Measurements from ENCODE around the gene TGFA.

Gene TGFA

DNA sequence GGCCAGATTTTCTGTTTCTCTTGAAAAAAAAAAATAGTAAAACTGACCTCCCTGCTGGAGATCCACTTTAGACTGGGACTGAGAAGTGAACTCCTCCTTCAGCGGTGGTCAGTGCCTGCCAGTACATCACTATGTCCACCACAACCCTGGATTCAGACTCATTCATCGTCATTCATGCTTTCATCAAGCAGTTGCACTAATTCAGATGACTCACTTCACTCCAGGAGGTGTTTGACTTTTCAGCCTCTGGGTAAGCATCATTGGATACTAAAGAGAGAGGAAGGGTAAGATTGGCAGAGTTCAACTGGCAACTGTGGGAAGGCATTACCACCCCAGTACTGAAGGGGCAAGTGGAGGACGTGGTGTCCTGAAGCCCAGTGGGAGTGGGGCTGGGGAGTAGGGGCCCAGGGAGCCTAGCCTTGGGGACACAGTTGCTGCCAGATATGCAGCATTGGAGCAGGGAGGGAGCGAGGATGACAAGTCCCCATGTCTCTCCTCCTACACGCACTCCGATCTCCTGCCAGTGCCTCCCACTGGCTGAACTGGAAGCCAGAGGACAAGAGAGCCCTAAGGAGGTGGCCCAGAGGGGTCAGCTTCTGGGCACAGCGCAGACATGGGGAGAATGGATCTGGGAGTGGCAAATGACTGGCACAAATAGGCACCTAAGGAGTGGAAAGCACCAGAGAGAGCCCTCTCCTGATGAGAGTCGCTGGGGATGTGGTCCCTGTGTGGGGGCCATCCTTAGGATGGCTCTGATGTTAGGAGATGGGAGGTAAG, 111.1 kb downstream of the TGFA start:
- Histone ChIP-seq H3K4me1 (ENCODE audit: control insufficient read depth in 1 of 2, insufficient read depth in 2 of 2, low read length in 2 of 2) (no peaks in the 10 kb centered on the region), H4K91ac (ENCODE audit: low read depth, low read length) (no peak overlapping the region), H3K36me3 (ENCODE audit: control insufficient read depth in 1 of 2, insufficient read depth in 2 of 2, low read length in 2 of 2) (no peaks in the 10 kb centered on the region), H2BK120ac (ENCODE audit: insufficient read depth, low read length, poor library complexity) (no peak overlapping the region), H3K4me2 (ENCODE audit: low read length) (no peak overlapping the region), H3K27ac (ENCODE audit: low read depth, low read length) (no peak overlapping the region), H3K27me3 (ENCODE audit: insufficient read depth, low read length) (no peaks in the 10 kb centered on the region), H3K79me2 (ENCODE audit: control insufficient read depth, insufficient read depth, low read length, poor library complexity) (no peaks in the 10 kb centered on the region), H2AFZ (ENCODE audit: insufficient read depth, low read length, poor library complexity) (no peak overlapping the region), H3K4me3 (ENCODE audit: low read depth, low read length) (no peak overlapping the region), H3K9ac (ENCODE audit: low read length) (no peak overlapping the region), H3K9me3 (ENCODE audit: insufficient read depth, low read depth, low read length) (no peaks in the 10 kb centered on the region), H2AK5ac (ENCODE audit: low read length) (no peak overlapping the region), H4K12ac (ENCODE audit: low read depth, low read length) (no peak overlapping the region), H2BK12ac (ENCODE audit: low read length) (no peak overlapping the region), H2BK5ac (ENCODE audit: low read depth, low read length, poor library complexity) (no peak overlapping the region), H3K4ac (ENCODE audit: low read depth, low read length) (no peak overlapping the region), H3K79me1 (ENCODE audit: low read length) (no peaks in the 10 kb centered on the region), H4K8ac (ENCODE audit: low read depth, low read length) (no peak overlapping the region), H3K14ac (ENCODE audit: low read length) (no peak overlapping the region), H3K18ac (ENCODE audit: low read length) (no peak overlapping the region), H3K23ac (ENCODE audit: low read length) (no peak overlapping the region)
- DNase-seq: no peak
- WGBS (ENCODE audit: extremely low coverage, insufficient coverage, insufficient read length): no CpG with 5 or more reads among the region's 8 CpGs

DNA sequence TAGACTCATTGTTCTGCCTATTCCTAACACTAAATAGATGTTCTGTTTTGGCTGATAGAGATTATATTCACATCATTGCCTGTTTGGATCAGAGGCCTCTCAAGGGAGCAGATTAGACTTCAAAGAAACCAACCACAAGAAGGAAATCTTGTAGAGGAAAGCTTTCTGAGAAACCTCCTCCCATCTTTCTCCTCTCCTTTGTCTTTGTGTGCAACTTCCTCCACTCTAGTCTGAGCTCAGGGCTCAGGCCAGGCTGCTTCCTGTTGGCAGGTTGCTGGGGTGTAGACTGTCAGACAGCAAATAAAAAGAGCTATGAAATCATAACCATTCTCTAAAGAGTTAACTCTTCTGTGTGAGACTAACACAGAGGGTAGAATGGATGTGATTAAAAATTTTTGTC, 113.0 kb downstream of the TGFA start:
- Histone ChIP-seq H4K91ac (ENCODE audit: low read depth, low read length) (no peak overlapping the region), H3K27me3 (ENCODE audit: insufficient read depth, low read length) (no peaks in the 10 kb centered on the region), H3K79me1 (ENCODE audit: low read length) (no peaks in the 10 kb centered on the region), H3K4me3 (ENCODE audit: low read depth, low read length) (no peak overlapping the region), H3K14ac (ENCODE audit: low read length) (no peak overlapping the region), H4K8ac (ENCODE audit: low read depth, low read length) (no peak overlapping the region), H3K4ac (ENCODE audit: low read depth, low read length) (no peak overlapping the region), H3K27ac (ENCODE audit: low read depth, low read length) (no peak overlapping the region), H3K4me2 (ENCODE audit: low read length) (no peak overlapping the region), H3K9me3 (ENCODE audit: insufficient read depth, low read depth, low read length) (no peaks in the 10 kb centered on the region), H2BK5ac (ENCODE audit: low read depth, low read length, poor library complexity) (no peak overlapping the region), H3K4me1 (ENCODE audit: control insufficient read depth in 1 of 2, insufficient read depth in 2 of 2, low read length in 2 of 2) (no peaks in the 10 kb centered on the region), H3K18ac (ENCODE audit: low read length) (no peak overlapping the region), H2BK120ac (ENCODE audit: insufficient read depth, low read length, poor library complexity) (no peak overlapping the region), H3K36me3 (ENCODE audit: control insufficient read depth in 1 of 2, insufficient read depth in 2 of 2, low read length in 2 of 2) (no peaks in the 10 kb centered on the region), H4K12ac (ENCODE audit: low read depth, low read length) (no peak overlapping the region), H3K79me2 (ENCODE audit: control insufficient read depth, insufficient read depth, low read length, poor library complexity) (no peaks in the 10 kb centered on the region), H2AFZ (ENCODE audit: insufficient read depth, low read length, poor library complexity) (no peak overlapping the region), H3K23ac (ENCODE audit: low read length) (no peak overlapping the region), H2AK5ac (ENCODE audit: low read length) (no peak overlapping the region), H3K9ac (ENCODE audit: low read length) (no peak overlapping the region), H2BK12ac (ENCODE audit: low read length) (no peak overlapping the region)
- no peak for DNase-seq

DNA sequence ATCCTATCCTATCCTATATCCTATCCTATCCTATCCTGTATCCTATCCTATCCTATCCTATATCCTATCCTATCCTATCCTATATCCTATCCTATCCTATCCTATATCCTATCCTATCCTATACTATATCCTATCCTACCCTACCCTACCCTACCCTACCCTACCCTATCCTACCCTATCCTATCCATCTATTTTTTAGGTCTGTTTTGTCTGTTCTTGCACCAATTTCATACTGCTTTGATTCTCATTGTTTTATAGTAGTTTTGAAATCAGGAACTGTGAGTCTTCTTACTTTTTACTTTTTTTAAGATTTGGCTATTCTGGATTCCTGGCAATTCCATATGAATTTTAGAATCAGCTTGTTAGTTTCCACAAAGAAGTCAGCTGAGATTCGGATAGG, 118.5 kb downstream of the TGFA start:
- no peak overlapping the region for H3K4me2 ChIP-seq (ENCODE audit: low read length)
- H3K14ac ChIP-seq (ENCODE audit: low read length): no peak overlapping the region
- WGBS (ENCODE audit: extremely low coverage, insufficient coverage, insufficient read length): no CpG with 5 or more reads among the region's 1 CpG
- no peak overlapping the region for H4K8ac ChIP-seq (ENCODE audit: low read depth, low read length)
- H3K27me3 ChIP-seq (ENCODE audit: insufficient read depth, low read length): no peaks in the 10 kb centered on the region
- no peak overlapping the region for H3K9ac ChIP-seq (ENCODE audit: low read length)
- no peak overlapping the region for H4K91ac ChIP-seq (ENCODE audit: low read depth, low read length)
- no peak overlapping the region for H2AFZ ChIP-seq (ENCODE audit: insufficient read depth, low read length, poor library complexity)
- no peak for DNase-seq
- no peaks in the 10 kb centered on the region for H3K36me3 ChIP-seq (ENCODE audit: control insufficient read depth in 1 of 2, insufficient read depth in 2 of 2, low read length in 2 of 2)
- H3K4ac ChIP-seq (ENCODE audit: low read depth, low read length): no peak overlapping the region
- H3K27ac ChIP-seq (ENCODE audit: low read depth, low read length): no peak overlapping the region
- no peaks in the 10 kb centered on the region for H3K4me1 ChIP-seq (ENCODE audit: control insufficient read depth in 1 of 2, insufficient read depth in 2 of 2, low read length in 2 of 2)
- no peaks in the 10 kb centered on the region for H3K9me3 ChIP-seq (ENCODE audit: insufficient read depth, low read depth, low read length)
- no peak overlapping the region for H3K4me3 ChIP-seq (ENCODE audit: low read depth, low read length)
- no peak overlapping the region for H2BK5ac ChIP-seq (ENCODE audit: low read depth, low read length, poor library complexity)
- H3K23ac ChIP-seq (ENCODE audit: low read length): no peak overlapping the region
- H3K18ac ChIP-seq (ENCODE audit: low read length): no peak overlapping the region
- H3K79me1 ChIP-seq (ENCODE audit: low read length): no peaks in the 10 kb centered on the region
- H4K12ac ChIP-seq (ENCODE audit: low read depth, low read length): no peak overlapping the region
- H2BK120ac ChIP-seq (ENCODE audit: insufficient read depth, low read length, poor library complexity): no peak overlapping the region
- no peak overlapping the region for H2AK5ac ChIP-seq (ENCODE audit: low read length)
- no peak overlapping the region for H2BK12ac ChIP-seq (ENCODE audit: low read length)
- no peaks in the 10 kb centered on the region for H3K79me2 ChIP-seq (ENCODE audit: control insufficient read depth, insufficient read depth, low read length, poor library complexity)

DNA sequence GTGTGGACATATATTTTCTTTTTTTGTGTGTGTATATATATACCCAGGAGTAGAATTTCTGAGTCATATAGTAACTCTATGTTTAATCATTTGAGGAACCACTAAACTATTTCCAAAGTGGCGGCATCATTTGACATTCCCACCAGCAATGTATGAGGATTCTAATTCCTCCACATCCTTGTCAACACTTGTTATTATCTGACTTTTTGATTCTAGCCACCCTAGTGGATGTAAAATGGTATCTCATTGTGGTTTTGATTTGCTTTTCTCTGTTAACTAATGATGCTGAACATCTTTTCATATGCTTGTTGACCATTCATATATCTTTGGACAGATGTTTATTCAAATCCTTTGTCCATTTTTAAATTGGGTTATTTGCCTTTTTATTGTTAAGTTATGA, 120.3 kb downstream of the TGFA start:
- Histone ChIP-seq H2BK12ac (ENCODE audit: low read length) (no peak overlapping the region), H3K9ac (ENCODE audit: low read length) (no peak overlapping the region), H2AK5ac (ENCODE audit: low read length) (no peak overlapping the region), H4K91ac (ENCODE audit: low read depth, low read length) (no peak overlapping the region), H3K4me3 (ENCODE audit: low read depth, low read length) (no peak overlapping the region), H3K79me2 (ENCODE audit: control insufficient read depth, insufficient read depth, low read length, poor library complexity) (no peaks in the 10 kb centered on the region), H4K8ac (ENCODE audit: low read depth, low read length) (no peak overlapping the region), H3K36me3 (ENCODE audit: control insufficient read depth in 1 of 2, insufficient read depth in 2 of 2, low read length in 2 of 2) (no peaks in the 10 kb centered on the region), H3K27me3 (ENCODE audit: insufficient read depth, low read length) (no peaks in the 10 kb centered on the region), H3K4me2 (ENCODE audit: low read length) (no peak overlapping the region), H3K18ac (ENCODE audit: low read length) (no peak overlapping the region), H3K9me3 (ENCODE audit: insufficient read depth, low read depth, low read length) (no peaks in the 10 kb centered on the region), H2BK120ac (ENCODE audit: insufficient read depth, low read length, poor library complexity) (no peak overlapping the region), H3K4ac (ENCODE audit: low read depth, low read length) (no peak overlapping the region), H3K14ac (ENCODE audit: low read length) (no peak overlapping the region), H2AFZ (ENCODE audit: insufficient read depth, low read length, poor library complexity) (no peak overlapping the region), H3K27ac (ENCODE audit: low read depth, low read length) (no peak overlapping the region), H2BK5ac (ENCODE audit: low read depth, low read length, poor library complexity) (no peak overlapping the region), H3K23ac (ENCODE audit: low read length) (no peak overlapping the region), H4K12ac (ENCODE audit: low read depth, low read length) (no peak overlapping the region), H3K4me1 (ENCODE audit: control insufficient read depth in 1 of 2, insufficient read depth in 2 of 2, low read length in 2 of 2) (no peaks in the 10 kb centered on the region), H3K79me1 (ENCODE audit: low read length) (no peaks in the 10 kb centered on the region)
- no peak for DNase-seq
- no CpG with 5 or more reads among the region's 1 CpG for WGBS (ENCODE audit: extremely low coverage, insufficient coverage, insufficient read length)

Data from trophoblast cell (in vitro differentiated cells and primary cell).